B cell (primary cell): ENCODE data around the gene POP5. TPM values are rescaled to one million over a fixed set of nuclear protein-coding genes. Genes with fewer than 3 reads are reported as not detected.

Experiments used
- ATAC-seq: fragments of 200-7000 bp; cut with Tn5 transposase; one replicate; pipeline ENCODE4 v1.10.0; 2021; ENCODE audit warnings: low read depth, mild to moderate bottlenecking, moderate number of reproducible peaks, moderate library complexity
- CTCF ChIA-PET: fragments of 350-600 bp; sonication (Branson Sonifier 250); formaldehyde crosslinking; loops from one replicate; lab custom pipeline; 2021; ENCODE audit warnings: antibody characterized with exemption, inconsistent platforms; lab: Charles Lee
- POLR2A ChIA-PET: fragments of 350-600 bp; sonication (Branson Sonifier 250); formaldehyde crosslinking; loops from one replicate; lab custom pipeline; 2021; ENCODE audit warnings: antibody characterized with exemption; lab: Charles Lee
- DNase-seq: peaks from one replicate; pipeline ENCODE4 v3.0.0; 2013
- H2AFZ ChIP-seq: 2 replicates; pipeline ENCODE4 v1.6.1; 2012; ENCODE audit warnings: mild to moderate bottlenecking, low read depth, low read length; ENCODE audit not compliant: insufficient read depth, poor library complexity, severe bottlenecking
- H3K27ac ChIP-seq, 2 donors: 1 replicate in 1 of 2; 2 replicates in 1 of 2; pipeline ENCODE4 v1.5.1; 2012 to 2013; ENCODE audit warnings: low read length in 2 of 2, mild to moderate bottlenecking in 2 of 2, moderate library complexity in 1 of 2
- H3K27me3 ChIP-seq, 4 experiments: fragments of 200-600 bp in 1 of 4; sonication (generic) in 1 of 4; replicated peaks in 1 of 4; 1 replicate in 2 of 4; 2 replicates in 2 of 4; pipeline versions ENCODE4 v1.6.1 to v1.7.0; 2013 to 2016; ENCODE audit warnings: low read length in 3 of 4, mild to moderate bottlenecking in 2 of 4, mixed read lengths in 1 of 4, moderate library complexity in 1 of 4; ENCODE audit not compliant: insufficient read depth in 4 of 4, control insufficient read depth in 3 of 4; ENCODE audit errors: control extremely low read depth in 1 of 4
- H3K36me3 ChIP-seq, 2 experiments: replicated peaks in 1 of 2; 1 replicate in 1 of 2; 2 replicates in 1 of 2; pipeline versions ENCODE4 v1.6.1 to v1.7.1; 2013; ENCODE audit warnings: low read length in 1 of 2; ENCODE audit not compliant: insufficient read depth in 2 of 2, control insufficient read depth in 1 of 2; ENCODE audit errors: control extremely low read depth in 1 of 2, extremely low read depth in 1 of 2
- H3K4me1 ChIP-seq, 2 donors: fragments of 200-600 bp in 1 of 2; sonication (generic) in 1 of 2; 1 replicate in 1 of 2; 2 replicates in 1 of 2; pipeline versions ENCODE4 v1.5.1 to v1.6.1; 2013 to 2017; ENCODE audit warnings: low read length in 2 of 2; ENCODE audit not compliant: control insufficient read depth in 2 of 2, insufficient read depth in 2 of 2
- H3K4me2 ChIP-seq: replicated peaks from 2 replicates; pipeline ENCODE3; 2012; ENCODE audit warnings: mild to moderate bottlenecking, low read depth, low read length; ENCODE audit not compliant: poor library complexity, severe bottlenecking
- H3K4me3 ChIP-seq, 5 experiments: fragments of 200-600 bp in 1 of 5; sonication (generic) in 1 of 5; 1 replicate in 3 of 5; 2 replicates in 2 of 5; pipeline versions ENCODE4 v1.5.1 to v1.7.0; 2011 to 2016; ENCODE audit warnings: low read length in 4 of 5, mild to moderate bottlenecking in 4 of 5, low read depth in 2 of 5, control low read depth in 1 of 5, moderate library complexity in 1 of 5; ENCODE audit not compliant: insufficient read depth in 1 of 5; ENCODE audit errors: control extremely low read depth in 1 of 5, extremely low read depth in 1 of 5
- H3K79me2 ChIP-seq: fragments of 200-600 bp; sonication (generic); one replicate; pipeline ENCODE4 v1.6.0; 2016; ENCODE audit warnings: low read length; ENCODE audit not compliant: control insufficient read depth, insufficient read depth
- H3K9ac ChIP-seq: fragments of 200-600 bp; sonication (generic); 2 replicates; pipeline ENCODE4 v1.6.1; 2017; ENCODE audit warnings: mild to moderate bottlenecking, low read length, moderate library complexity
- H3K9me3 ChIP-seq, 3 donors: one replicate each; pipeline versions ENCODE4 v1.6.1 to v1.7.1; 2013; ENCODE audit warnings: low read length in 2 of 3; ENCODE audit not compliant: control insufficient read depth in 2 of 3, insufficient read depth in 1 of 3; ENCODE audit errors: control extremely low read depth in 1 of 3
- H4K20me1 ChIP-seq: 2 replicates; pipeline ENCODE4 v1.6.0; 2012; ENCODE audit warnings: mild to moderate bottlenecking, low read length; ENCODE audit not compliant: insufficient read depth, control insufficient read depth, poor library complexity, severe bottlenecking
- H3K27ac Mint-ChIP-seq: one replicate; pipeline ENCODE4 v1.8.0; 2021; ENCODE audit warnings: mixed read lengths
- H3K27me3 Mint-ChIP-seq: one replicate; pipeline ENCODE4 v1.8.0; 2021; ENCODE audit warnings: mixed read lengths
- H3K4me1 Mint-ChIP-seq: one replicate; pipeline ENCODE4 v1.8.0; 2021; ENCODE audit warnings: mixed read lengths
- H3K4me3 Mint-ChIP-seq: one replicate; pipeline ENCODE4 v1.8.0; 2021; ENCODE audit warnings: mixed read lengths
- H3K9me3 Mint-ChIP-seq: one replicate; pipeline ENCODE4 v1.8.0; 2022; ENCODE audit warnings: mixed read lengths; ENCODE audit not compliant: insufficient read depth
- CTCF ChIP-seq: fragments of 200-600 bp; IDR thresholded peaks from one replicate; pipeline ENCODE4 v1.8.0; 2022; ENCODE audit warnings: antibody characterized with exemption, mild to moderate bottlenecking
- EZH2 ChIP-seq: IDR thresholded peaks from 2 replicates; pipeline ENCODE4 v1.6.1; 2012; ENCODE audit warnings: borderline replicate concordance, low read depth, mild to moderate bottlenecking, moderate library complexity, low read length; ENCODE audit not compliant: insufficient read depth, poor library complexity, severe bottlenecking
- WGBS: methylation state at CpG from one replicate; pipeline ENCODE4 v1.1.5; 2013; ENCODE audit warnings: missing lambda C conversion rate; ENCODE audit not compliant: insufficient coverage; 5-methylcytosine and 5-hydroxymethylcytosine counted together
- intact Hi-C: fragments of 100-400 bp; cut with micrococcal nuclease; formaldehyde crosslinking; loops from one replicate; pipeline ENCODE4 v1.10.0; 2022
- polyA plus RNA-seq: library from polyadenylated mRNA; depleted of rRNA; stranded (reverse); fragments of >200 nt; gene quantifications from 2 replicates; pipeline ENCODE4 v1.2.3, GENCODE V29; 2012
- total RNA-seq, 2 donors: library from RNA; stranded (reverse); fragments of 120-200 nt in 1 of 2; gene quantifications; 1 replicate in 1 of 2; 2 replicates in 1 of 2; pipeline versions ENCODE4 v1.2.3 to v1.2.4, GENCODE V29; 2013 to 2022

Gene POP5
- total and polyA plus RNA-seq, 2 donors (not counting 1 experiment from before 2014, with no cell fraction given) = 60.6 to 107 TPM

GRCh38 chr12:120590741-120591407 lies 9.7 kb upstream of the POP5 start:
- H3K4me1 Mint-ChIP-seq = no peaks in the 10 kb centered on the region
- H3K79me2 ChIP-seq = no peaks in the 10 kb centered on the region
- no peaks in the 10 kb centered on the region for H3K9me3 Mint-ChIP-seq
- H3K4me3 Mint-ChIP-seq = no peak overlapping the region
- no peaks in the 10 kb centered on the region for H4K20me1 ChIP-seq
- H2AFZ ChIP-seq = no peak overlapping the region
- TF ChIP-seq CTCF (no peak), EZH2 (no peak)
- no peak overlapping the region for H3K4me3 ChIP-seq
- WGBS = 82% methylated on average over 6 of the region's 6 CpGs
- H3K27ac Mint-ChIP-seq = no peak overlapping the region
- peaks cover 3% of the 10 kb centered on the region for H3K27me3 Mint-ChIP-seq
- no peak overlapping the region for H3K9ac ChIP-seq
- ATAC-seq (no peak), DNase-seq (no peak)
- no peaks in the 10 kb centered on the region for H3K36me3 ChIP-seq
- no peaks in the 10 kb centered on the region for H3K9me3 ChIP-seq
- H3K27ac ChIP-seq = no peak overlapping the region
- peaks cover 0 to 6% (median 2%) of the 10 kb centered on the region in 4 experiments for H3K27me3 ChIP-seq
- ChIA-PET POLR2A (no interaction called here), CTCF (interaction anchor here (0.6 kb wide), 1 partner anchor 200 kb away, joined by 3 read pairs; no protein-coding TSS in a partner anchor)
- H3K4me2 ChIP-seq = no peak overlapping the region
- no peaks in the 10 kb centered on the region for H3K4me1 ChIP-seq
- intact Hi-C loops = no loop called here
